Kidney (tissue), 14 donors: Measurements from ENCODE around the gene SPRED3. TPM values are rescaled to one million over a fixed set of nuclear protein-coding genes. Genes with fewer than 3 reads are reported as not detected.
A peak's percentile ranks its signal among the peaks of the same experiment; 100 is the strongest.
"Not testable (repeated sequence)": the region's sequence is repeated elsewhere in the genome, so short reads cannot be mapped to it uniquely, and the experiment has no call there.

Source experiments
- DNase-seq, 5 donors: peaks; one replicate each; pipeline ENCODE4 v3.0.0-alpha.2; 2013 to 2020
- FAIRE-seq: peaks from 2 replicates; lab custom pipeline; 2012; peaks lifted over from hg19 to GRCh38; lab: Jason Lieb, UNC
- H3K27ac ChIP-seq, 2 donors: one replicate each; pipeline ENCODE4 v1.7.0; 2013; ENCODE audit warnings: low read depth in 2 of 2, low read length in 2 of 2, inconsistent platforms in 1 of 2
- H3K27me3 ChIP-seq: one replicate; pipeline ENCODE4 v1.7.1; 2013; ENCODE audit warnings: low read length, inconsistent platforms; ENCODE audit not compliant: control insufficient read depth, insufficient read depth
- H3K36me3 ChIP-seq, 3 donors: one replicate each; pipeline versions ENCODE4 v1.7.0 to v1.7.1; 2013; ENCODE audit warnings: low read length in 3 of 3, control low read depth in 1 of 3, inconsistent platforms in 1 of 3; ENCODE audit not compliant: insufficient read depth in 3 of 3, control insufficient read depth in 2 of 3
- H3K4me1 ChIP-seq, 3 donors: one replicate each; pipeline versions ENCODE4 v1.7.0 to v1.7.1; 2013; ENCODE audit warnings: low read length in 3 of 3, inconsistent platforms in 1 of 3, low read depth in 1 of 3; ENCODE audit not compliant: control insufficient read depth in 2 of 3, insufficient read depth in 2 of 3
- H3K4me3 ChIP-seq, 3 donors: one replicate each; pipeline versions ENCODE4 v1.7.0 to v1.8.1; 2013; ENCODE audit warnings: low read length in 3 of 3, control low read depth in 1 of 3, inconsistent platforms in 1 of 3
- H3K9ac ChIP-seq, 3 donors: one replicate each; pipeline versions ENCODE4 v1.7.0 to v1.7.1; 2013; ENCODE audit warnings: low read length in 3 of 3, control low read depth in 1 of 3, inconsistent platforms in 1 of 3
- H3K9me3 ChIP-seq, 3 donors: one replicate each; pipeline versions ENCODE4 v1.7.0 to v1.7.1; 2013; ENCODE audit warnings: low read length in 3 of 3, control low read depth in 1 of 3, inconsistent platforms in 1 of 3; ENCODE audit not compliant: control insufficient read depth in 2 of 3, insufficient read depth in 1 of 3
- CTCF ChIP-seq: IDR thresholded peaks from 3 replicates; pipeline ENCODE4 v1.5.1; 2012; ENCODE audit warnings: mild to moderate bottlenecking, moderate library complexity, borderline replicate concordance; ENCODE audit not compliant: insufficient read depth; ENCODE audit errors: extremely low read depth
- intact Hi-C: fragments of 100-400 bp; cut with DNase I; formaldehyde crosslinking; loops from one replicate; pipeline ENCODE4 v1.11.1; 2022
- polyA plus RNA-seq: library from polyadenylated mRNA; stranded (reverse); fragments of 350-450 nt; fragmentation: Illumina TruSeq; extraction: RNeasy Lipid Tissue Mini Kit (QIAGEN cat#74804); gene quantifications from one replicate; pipeline ENCODE4 v1.2.3, GENCODE V29; 2014; ENCODE audit warnings: low read depth, low replicate concordance; ENCODE audit not compliant: insufficient read depth
- total RNA-seq: library from RNA; stranded (reverse); fragmentation: NEBNext Ultra II Directional; extraction: Animal tissue kit (Norgen Biotek cat#: 25700); gene quantifications from one replicate; pipeline ENCODE4 v1.2.1, GENCODE V29; 2021
- donor health status: control.
- donor health status: control.
- donor health status: control.
- donor health status: control.
- donor health status: control.
- donor health status: DM: yes; HTN: yes; CAD: no.
- donor health status: Normal renal cell carcinoma (clear cell type).

SPRED3 gene
- total and polyA plus RNA-seq, 2 donors from 2014 or later = 0.17 to 8.7 TPM

- Histone ChIP-seq H3K9ac (no peak within 1 kb of the TSS), H3K4me3 (no peak within 1 kb of the TSS), H3K4me1 (no peaks in the 10 kb centered on the region), H3K27ac (no peak within 1 kb of the TSS), H3K36me3 (no peaks in the 10 kb centered on the region), H3K27me3 (no peaks in the 10 kb centered on the region), H3K9me3 (no peaks in the 10 kb centered on the region)
- no peak for FAIRE-seq
- peak in 2 of 5 donors; percentile 46 to 74 for DNase-seq
- TF ChIP-seq CTCF = no peak
- intact Hi-C loops = no loop called here
These were observed 37.4 kb downstream of the SPRED3 start, which contains the start of gene RASGRP4 for GRCh38 chr19:38425810-38426466. RASGRP4 (minus strand) TSS chr19:38426219; CDS start chr19:38426091, 128 bp downstream.

- DNase-seq, H3K27ac ChIP-seq, H3K9me3 ChIP-seq, H3K4me3 ChIP-seq, intact Hi-C loops, H3K9ac ChIP-seq, FAIRE-seq, H3K36me3 ChIP-seq, H3K4me1 ChIP-seq, H3K27me3 ChIP-seq: not testable (repeated sequence)
These were observed 38.7 kb downstream of the SPRED3 start for GRCh38 chr19:38427035-38427677.

GRCh38 chr19:38429055-38429810, 40.7 kb downstream of the SPRED3 start:
- intact Hi-C loops = no loop called here
- no peak for TF ChIP-seq CTCF
- H3K4me1 ChIP-seq = no peaks in the 10 kb centered on the region
- DNase-seq (no peak), FAIRE-seq (no peak)
- no peaks in the 10 kb centered on the region for H3K9me3 ChIP-seq
- no peak overlapping the region for H3K4me3 ChIP-seq
- no peaks in the 10 kb centered on the region for H3K27me3 ChIP-seq
- no peaks in the 10 kb centered on the region for H3K36me3 ChIP-seq
- no peak overlapping the region for H3K27ac ChIP-seq
- no peak overlapping the region for H3K9ac ChIP-seq

GRCh38 chr19:38429811-38430156, 41.3 kb downstream of the SPRED3 start:
- DNase-seq = no peak
- Histone ChIP-seq H3K4me1 (no peaks in the 10 kb centered on the region), H3K36me3 (no peaks in the 10 kb centered on the region), H3K4me3 (no peak overlapping the region), H3K9ac (no peak overlapping the region), H3K27me3 (no peaks in the 10 kb centered on the region), H3K27ac (no peak overlapping the region), H3K9me3 (no peaks in the 10 kb centered on the region)
- FAIRE-seq = no peak
- TF ChIP-seq CTCF = no peak
- intact Hi-C loops = no loop called here
